NCI-H187 treated with DMSO at 0.1 percent for 48 hours (cell line): ENCODE measurements around the gene MPRIP.

ENCODE experiments used
- DNase-seq: peaks from one replicate; lab custom pipeline; 2025; lab: John Stamatoyannopoulos, UW

The MPRIP gene

DNA sequence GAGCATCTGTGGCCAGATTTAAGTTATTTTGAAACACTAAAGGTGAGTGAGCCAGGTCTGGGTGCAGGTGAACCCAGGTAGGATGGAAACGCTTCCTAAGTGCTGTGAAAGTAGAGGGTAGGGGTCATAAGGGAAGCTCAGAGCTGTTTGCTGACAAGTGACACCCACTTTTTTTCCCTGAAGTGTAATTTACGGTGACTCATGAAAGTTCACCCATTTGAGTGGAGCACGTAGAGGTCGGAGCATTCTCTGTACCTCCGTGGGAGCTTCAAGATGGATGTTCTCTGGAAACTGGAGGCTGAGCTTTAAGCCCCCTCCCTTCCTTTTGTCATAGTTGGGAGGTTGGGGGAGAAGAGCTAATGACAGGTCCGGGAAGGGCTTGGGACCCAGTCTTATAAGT, 44.3 kb downstream of the MPRIP start:
- DNase-seq: no peak

DNA sequence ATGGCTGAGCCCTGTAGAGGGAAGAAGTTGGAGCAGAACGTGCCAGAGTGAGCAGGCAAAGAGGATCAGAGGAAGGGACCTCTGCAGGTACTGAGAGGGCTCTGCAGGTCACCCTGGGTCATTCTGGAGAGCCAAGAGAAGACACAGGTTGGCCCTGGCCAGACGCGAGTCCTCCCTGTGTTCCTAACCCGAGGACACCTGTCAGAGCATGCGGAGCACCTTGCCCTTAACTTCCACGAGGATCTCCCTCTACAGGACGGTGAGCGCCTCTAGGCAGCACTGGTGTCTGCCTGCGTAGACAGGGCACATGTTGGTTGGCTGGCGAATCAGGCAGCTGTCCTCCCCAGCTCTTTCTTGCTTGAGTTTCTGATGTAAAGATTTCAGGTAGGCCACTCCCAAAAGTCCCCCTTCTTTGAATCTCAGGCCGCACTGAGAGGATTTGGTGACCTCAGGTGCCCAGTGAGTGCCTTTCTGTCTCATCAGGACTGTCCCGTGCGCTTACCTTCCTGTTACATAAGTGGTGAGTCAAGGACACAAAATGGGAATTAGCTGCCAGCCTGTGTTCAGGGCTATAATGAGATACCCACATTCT, 45.3 kb downstream of the MPRIP start:
- DNase-seq: no peak

DNA sequence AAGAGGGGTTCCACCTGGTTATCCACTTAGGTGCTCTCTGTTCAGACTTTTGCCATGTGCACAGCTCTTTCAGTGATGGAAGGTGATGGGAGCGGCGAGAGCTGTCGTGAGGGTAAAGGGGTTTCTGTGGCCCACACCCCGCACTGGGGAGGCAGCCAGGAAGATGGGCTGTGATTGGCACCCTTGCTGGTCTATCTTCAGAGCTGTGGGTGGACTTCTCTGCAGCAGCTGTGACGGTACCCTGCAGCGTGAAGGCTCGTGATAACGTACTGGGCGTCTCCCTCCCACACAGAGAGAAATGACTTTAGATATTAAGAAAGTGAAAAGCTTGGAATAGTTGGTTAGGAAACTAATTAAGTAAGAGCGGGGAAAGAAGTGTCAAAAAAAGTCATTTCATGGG, 45.8 kb downstream of the MPRIP start:
- no peak for DNase-seq

DNA sequence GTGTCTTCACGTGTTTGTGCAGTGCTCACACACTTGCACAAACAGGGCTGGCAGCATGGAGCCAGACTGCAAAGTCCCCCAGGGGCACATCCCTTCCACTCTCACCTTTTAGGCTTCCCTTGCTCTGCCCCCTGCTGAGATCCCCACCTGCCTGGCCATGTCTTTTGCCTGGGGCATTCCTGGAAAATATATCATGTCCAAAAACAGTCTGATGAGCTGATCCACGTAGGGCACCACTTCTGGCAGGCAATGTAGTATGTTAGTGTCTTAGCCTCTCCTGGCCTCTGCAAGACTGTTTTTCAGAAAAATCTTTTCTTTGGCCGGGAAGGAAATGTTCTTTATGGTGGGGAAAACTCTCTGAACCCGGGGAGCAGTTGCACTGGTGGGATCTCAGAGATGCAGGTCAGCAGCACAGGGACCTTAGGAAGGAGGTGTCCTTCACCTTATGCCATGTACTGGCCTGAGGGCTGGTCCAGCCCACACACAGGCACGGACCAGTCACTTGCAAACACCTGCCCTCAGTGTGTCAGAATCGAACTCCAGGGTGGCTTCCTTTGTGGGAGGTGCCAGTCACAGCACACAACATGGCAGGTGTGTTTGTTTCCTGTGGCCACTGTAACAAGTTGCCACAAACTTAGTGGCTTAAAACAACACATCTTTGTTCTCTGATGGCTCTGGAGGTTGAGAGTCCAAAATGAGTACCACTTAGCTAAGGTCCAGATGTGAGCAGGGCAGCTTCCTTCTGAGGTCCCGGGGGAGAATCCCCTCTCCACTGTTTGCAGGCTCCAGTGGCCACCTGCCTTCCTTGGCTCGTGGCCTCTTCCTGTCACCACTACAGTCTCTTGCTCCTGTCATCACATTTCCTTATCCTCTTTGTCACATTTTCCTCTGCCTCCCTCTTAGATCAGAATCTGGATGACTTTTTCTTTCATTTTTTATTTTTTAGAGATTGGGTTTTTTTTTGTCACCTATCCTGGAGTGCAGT, 46.6 kb downstream of the MPRIP start:
- no peak for DNase-seq

DNA sequence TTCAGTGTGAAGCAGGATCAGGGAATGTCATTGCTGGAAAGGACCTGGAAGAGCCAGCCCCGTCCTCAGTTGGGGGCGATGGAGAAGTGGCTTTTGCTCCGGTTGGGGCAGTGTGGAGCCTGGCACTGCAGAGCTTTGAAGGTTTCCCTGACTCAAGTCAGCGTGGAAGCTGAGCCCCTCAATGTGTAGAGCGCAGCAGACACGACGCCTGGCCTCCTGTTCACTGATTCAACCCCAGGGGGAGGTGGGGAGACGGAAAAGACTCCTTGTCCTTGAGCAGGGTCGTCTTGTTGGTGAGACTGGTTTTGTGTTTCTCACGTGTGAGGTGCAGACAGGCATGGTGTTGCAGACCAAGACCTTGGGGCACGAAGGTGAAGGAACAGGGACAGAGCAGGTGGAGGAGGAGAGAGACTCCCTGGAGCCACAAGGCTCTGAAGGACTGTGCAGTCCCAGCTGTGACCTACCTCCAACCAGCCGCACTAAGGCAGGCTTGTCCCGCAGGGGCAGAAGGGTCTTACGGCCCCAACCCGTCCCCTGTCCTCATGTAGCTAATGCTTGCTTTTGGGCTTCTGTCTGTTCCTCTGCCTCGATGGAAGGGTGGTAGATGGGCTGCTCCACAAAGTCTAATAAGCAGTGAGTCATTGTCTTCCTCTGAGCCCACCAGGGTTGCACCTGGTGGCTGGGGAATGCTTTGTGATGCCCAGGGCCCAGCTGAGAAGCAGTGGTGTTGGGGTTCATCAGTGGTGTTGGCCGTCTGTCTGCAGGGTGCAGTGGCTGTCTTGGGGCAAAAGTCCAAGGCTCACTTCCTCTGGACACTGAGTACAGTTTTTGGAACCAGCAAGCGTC, 47.8 kb downstream of the MPRIP start:
- DNase-seq: no peak

DNA sequence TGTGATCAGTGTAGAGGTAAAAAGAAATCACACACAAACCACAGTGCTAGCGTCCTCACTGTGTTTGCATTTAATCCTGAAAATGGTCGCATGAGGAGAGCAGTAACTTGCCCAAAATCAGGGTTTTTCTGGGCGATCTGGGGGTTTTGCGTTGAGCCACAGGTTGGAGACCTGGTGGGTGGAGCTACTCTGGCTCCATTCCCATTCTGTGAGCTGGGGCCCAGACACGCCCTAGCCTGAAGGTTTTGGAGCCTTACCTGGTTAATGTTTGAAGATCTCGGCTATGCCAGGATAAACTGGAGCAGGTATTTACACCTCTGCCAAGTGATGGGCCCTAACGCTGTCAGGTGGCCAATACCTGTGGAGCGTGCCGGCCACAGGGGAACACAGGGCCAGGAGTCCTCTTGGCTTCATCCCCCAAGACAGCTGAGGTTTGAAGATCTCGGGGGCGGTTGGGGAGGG, 48.4 kb downstream of the MPRIP start:
- no peak for DNase-seq

DNA sequence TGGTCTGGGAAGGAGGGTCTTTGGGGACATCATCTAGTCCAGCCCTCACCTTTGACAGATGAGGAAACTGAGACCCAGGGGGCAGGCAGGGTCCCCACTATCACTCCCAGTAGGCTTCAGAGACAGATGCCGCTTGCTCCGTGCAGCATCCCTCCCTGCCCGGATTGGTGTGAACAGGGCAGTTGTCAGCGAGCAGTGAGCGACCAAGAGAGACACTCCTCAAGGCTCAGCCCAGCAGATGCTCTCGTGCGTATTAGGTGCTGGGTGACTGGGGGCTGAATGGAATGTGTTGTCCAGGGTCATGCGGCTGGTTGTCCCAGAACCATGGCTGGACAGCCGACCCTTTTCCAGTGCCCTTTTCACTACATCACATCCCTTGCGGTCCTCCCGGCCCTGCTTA, 49.0 kb downstream of the MPRIP start:
- DNase-seq: no peak

DNA sequence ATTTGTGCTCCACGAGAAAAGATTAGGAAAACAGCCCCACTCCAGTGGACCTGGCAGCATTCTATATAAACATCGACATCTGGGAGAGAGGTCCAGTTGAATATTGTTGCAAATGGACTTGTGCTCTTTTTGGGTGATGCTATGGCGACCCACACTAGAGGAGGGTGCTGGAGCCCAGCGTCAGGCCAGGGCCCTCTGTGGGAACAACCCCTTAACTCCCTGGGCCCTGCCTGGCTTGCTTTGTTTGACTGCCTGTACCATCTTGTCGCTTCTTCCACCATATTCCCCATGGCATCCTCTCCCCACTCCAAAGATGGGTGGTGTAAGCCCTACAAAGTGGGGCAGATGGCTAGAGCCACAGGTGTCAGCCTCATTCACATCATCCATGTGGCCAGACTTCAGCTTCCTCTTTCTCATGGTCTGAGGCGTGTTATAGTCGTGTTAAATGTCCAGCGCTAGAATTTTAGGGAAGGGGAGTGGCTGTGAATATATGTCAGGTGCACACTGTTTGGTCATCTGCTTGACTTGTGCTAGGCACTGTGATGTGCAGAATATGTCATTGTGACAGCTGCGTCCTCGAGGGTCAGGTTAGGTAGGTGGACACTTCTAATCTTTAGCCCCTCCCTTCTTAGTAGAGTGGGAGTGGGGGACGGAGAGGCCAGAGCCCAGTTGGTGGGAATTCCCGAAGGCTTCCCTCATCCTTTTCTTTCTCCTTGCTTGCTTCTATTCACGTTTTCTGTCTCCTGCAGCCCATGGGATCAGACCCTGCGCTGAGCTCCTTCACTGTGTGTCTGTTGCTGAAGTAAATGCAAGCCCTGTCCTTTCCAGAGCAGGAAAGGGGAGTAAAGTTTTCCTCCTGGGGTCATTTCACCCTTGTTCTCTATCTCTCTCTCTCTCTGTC, 49.8 kb downstream of the MPRIP start:
- DNase-seq: no peak

DNA sequence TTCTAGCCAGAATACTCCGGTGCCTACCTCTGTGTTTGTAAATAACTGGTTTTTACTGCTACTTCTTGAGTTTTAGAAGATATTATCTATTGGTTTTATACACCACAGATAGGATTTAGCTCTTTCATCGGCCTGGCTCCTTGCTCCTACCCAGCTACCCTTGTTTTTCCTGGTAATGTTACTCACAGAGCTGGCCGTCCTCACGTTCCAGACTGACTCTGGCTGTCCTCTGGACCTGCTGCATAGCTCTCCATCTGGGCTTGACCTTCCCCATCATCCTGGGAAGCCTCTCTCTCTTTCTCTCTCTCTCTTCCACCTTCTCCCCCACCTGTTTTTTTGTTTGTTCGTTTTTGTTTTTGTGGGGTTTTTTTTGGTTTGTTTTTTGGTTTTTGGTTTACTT, 51.5 kb downstream of the MPRIP start:
- DNase-seq: no peak

DNA sequence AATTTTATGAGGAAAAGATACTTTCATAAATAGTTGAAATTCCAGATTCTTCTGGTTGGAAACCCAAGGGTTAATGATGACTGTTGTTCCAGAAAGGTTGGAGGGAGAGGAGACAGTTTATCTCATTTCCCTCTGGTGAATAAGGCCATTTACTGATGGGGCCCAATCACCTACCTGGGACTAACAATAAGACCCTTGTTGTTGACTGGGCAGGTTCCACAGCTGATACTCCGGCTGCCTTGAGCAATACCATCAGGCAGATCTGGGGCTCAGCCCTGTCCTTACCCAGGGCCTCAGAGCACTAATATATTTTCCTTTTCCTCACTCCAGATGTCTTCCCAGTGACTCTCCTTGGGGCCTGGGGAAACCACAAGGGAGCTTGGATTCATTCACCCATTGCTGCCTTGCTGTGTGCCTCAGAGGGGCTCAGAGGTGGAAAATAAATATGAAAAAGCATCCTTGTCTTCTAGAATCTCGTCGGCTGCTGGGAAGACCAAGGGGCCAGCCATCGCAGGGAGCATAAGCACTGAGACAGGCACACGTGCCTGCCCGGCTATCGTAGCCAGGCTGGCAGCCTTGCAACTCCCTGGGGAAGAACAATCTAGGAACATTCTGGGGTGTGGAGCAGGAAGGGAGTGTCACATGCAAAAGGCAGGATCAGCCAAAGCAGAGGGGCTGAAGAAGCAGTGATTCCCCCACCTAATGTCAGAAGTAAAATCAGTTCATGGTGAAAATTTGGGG, 54.4 kb downstream of the MPRIP start:
- DNase-seq: no peak

DNA sequence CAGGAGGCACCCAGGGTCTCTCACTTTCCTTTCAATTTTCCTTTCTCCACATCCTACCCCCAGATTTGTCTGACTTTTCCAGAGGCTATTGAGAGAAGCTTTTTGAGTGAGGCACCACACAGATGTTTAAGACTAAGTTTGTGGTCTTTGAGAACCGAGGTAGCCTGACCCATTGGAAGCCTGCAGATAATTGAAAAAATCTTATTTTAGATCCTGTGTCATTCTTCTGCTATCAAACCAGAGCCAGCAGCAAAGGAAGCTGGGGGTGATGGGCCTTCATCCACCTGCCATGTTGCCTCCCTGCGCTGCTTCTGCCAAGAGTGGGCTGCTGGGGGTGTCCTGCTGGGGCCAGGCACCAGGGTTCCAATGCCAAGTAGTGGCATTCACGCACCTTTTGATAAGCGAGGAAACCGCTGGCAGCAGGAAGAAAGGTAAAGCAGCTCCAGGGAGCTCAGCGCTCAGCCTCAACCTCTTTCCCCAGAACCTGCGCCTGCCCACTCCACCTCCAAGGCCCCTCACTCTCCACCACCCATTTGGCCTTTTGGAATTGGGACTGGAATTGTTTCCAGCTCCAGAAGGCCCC, 55.6 kb downstream of the MPRIP start:
- DNase-seq: no peak

DNA sequence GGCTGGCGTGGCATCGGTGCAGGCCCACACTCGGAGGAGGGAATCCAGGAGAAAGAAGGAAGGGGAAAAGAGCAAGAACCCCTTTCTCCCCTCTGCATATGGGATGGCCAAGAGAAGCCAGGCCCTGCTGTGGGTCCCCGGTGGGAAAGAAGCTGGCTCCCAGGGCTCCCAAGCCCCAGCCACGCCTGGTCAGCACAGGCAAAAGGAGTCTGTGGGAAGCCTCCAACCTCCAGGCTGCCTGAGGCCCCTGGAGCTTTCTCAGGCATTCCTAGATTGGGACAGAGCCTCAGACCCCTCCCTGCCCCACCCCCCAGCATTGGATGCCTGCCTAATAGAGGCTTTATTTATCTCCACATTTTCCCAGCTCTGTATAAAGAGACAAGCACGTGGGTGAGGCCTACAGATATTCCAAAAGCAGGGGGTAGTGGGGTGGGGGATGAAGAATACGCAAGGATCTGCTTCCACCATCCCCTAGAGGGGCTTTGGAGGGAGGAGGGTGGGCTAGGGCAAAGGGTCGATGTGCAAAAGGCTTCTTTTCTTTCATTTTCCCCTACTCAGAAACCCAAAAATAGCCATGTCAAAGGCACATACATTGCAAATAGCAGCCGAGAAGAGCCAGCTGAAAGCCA, 56.4 kb downstream of the MPRIP start:
- no peak for DNase-seq

DNA sequence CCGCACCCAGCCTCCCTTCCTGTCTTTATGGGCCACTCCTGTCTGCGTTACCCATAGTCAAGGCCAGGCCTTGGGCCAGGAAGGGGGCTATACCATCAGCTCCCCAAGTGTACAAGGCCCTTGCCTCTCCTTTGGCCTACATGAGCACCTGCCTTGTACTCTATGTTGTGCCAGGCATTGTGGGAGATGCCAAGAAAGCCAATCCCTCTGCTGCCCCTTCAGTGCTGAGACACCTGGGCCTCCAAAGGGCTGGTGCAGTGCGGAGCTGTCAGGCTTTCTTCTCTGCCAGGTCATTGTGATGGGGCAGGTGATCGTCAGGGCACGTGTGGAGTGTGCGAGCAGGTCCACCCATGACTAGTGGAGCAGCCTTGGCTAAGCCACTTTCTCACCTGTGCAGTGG, 59.9 kb downstream of the MPRIP start:
- no peak for DNase-seq

DNA sequence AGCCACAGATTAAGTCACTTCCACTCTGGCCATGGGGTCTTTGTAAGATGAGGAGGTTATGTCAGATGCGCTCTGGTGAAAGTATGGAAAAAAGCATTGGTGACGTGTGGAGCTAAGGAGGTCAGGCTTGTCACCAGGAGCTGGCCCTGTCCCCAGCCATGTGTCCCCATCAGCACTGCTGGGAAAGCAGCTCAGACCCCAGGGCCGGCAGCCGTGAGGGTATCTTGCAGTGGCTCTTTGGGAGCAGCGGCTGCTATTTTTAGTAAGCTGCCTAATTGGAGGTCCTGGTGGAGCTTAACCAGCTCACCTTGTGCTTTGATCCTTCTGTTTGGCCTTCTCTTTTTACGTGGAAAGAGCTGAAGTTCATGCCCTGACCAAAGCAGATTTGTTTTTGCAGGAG, 60.9 kb downstream of the MPRIP start:
- DNase-seq: no peak

DNA sequence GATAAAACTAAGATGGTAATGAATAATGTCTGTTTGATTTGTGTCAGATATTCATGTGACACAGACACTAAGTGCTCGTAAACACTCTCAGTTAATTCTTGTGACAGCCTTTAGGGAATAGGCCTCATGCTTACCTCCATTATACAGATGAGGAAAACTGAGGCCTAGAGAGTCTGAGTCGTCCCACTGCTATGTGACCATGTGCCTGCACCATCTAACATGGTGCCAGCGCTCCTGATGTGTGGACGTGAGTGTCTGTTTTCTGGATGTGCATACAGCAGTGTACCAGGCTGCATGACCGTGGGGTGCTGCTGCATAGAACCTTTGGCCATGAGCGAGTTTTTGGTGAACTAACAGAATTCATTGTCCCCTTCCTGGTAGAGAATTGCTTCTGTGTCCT, 61.8 kb downstream of the MPRIP start:
- DNase-seq: no peak

DNA sequence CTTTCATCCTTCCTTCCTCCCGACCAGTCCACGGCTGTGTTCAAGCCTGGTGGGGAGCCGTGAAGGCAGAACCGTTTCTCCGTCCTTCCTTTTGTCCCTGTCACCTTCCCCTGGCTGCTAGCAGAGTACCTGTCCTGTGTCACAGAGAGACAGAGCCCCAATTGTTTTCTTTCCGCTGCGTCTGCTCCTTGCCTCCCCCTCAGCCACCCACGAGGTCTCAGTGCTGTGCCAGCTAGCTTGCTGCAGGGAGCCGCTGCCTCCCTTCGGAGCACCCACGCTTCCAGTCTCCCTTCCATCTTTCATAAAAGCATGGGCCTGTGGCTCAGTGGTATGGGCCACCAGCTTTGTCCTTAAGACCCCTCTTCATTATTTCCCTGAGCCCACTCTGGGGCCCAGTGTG, 62.2 kb downstream of the MPRIP start:
- DNase-seq: no peak

DNA sequence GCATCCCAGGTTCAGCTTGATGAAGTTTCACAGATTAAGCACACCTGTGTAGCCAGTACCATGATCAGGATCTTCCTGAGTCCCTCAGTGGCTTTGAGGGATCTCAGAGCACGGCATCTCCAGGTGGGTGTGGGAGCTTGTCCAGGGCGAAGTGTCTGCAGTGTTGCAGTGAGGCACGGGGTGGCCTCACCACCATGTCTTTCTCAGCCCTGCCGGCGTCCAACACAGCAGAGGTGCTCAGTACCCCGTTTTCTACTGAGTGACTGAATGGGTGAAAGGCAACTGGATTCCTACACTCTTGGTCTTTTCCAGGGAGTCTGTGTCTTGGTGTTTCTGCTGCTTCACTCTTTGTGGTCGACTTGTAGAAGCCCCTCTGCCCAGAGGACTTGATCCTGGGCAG, 63.7 kb downstream of the MPRIP start:
- no peak for DNase-seq

DNA sequence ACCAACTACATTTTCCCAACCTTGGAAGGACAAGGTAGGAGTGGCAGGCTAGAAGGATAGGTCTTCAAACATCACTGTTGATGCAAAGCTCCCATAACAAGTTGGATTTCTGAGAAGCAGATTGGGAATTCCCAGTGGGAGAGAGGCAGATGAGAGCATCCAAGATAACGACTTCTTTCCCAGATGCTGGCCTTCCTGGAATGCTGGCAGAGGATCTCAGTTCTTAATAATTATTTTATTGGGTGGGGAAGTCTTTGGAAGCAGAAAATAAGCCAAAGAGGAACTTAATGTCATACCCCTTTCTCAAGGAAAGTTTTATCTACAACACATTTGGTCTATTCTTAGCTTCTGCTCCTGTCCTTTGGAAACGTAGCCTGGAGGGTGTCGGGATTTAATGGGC, 64.5 kb downstream of the MPRIP start:
- no peak for DNase-seq

DNA sequence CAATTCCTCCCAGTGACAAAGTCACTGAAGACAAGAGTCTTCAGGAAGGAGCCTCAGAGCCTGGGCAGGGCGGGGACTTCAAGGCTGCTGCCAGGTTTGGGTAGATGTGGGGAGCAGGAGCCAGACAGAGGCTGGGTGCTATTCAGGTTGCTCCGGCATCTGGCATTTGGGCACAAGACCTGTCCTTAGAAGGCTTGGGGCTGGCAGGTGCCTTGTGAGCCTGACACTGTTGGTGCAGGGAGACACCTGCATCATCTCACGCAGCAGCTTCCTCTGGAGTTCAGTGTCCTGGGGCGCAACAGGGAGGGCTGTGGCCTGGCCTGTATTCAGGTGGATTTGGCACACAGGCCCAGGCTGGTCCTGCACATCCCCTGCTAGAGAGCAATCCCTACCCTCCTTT, 65.0 kb downstream of the MPRIP start:
- no peak for DNase-seq

DNA sequence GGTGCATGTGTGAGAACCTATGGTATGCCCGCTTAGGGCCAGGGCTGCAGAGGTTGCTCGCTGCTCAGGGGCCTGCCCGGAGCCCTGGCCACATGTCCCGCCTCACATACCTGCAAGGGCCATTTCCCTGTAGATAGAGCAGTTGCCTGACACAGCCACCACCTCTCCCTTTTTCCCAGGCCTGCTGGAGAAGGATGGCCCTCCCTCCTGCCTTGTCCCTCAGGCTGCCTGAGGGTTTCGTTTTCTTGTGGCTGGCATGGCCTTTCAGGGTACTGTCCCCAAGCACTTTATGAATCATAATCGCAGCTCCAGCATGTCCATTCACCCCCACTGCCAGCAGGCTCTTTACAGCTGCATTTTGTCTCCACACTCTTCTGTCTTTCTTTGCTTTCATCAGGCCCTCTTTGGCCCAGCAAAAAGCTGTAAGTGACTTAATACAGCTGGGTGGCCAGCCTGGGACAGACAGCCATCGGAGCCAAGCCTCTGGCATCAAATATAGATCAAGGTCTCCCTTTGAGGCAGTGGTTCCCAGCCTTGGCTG, 65.7 kb downstream of the MPRIP start:
- no peak for DNase-seq
